ENCODE results near the gene VTA1.

The VTA1 gene

GRCh38 chr6:142213402-142213801 is 66.3 kb downstream of the VTA1 start:
- H3K36me3 ChIP-seq = peaks cover 29% of the 10 kb centered on the region
- no peak overlapping the region for H3K4me3 ChIP-seq (ENCODE audit: low read depth in 1 of 2, low read length in 1 of 2)
- no peaks in the 10 kb centered on the region for H3K9me3 ChIP-seq
- H3K4me1 ChIP-seq (ENCODE audit: control insufficient read depth in 1 of 2, insufficient read depth in 1 of 2, low read depth in 1 of 2, low read length in 1 of 2) = no peaks in the 10 kb centered on the region
- TF ChIP-seq CTCF (IDR thresholded peaks at IDR 0.05) = no peak
- no peaks in the 10 kb centered on the region for H3K27me3 ChIP-seq
- H3K27ac ChIP-seq = no peak overlapping the region

GRCh38 chr6:142218446-142218845 is 71.4 kb downstream of the VTA1 start:
- TF ChIP-seq CTCF (IDR thresholded peaks at IDR 0.05) = no peak
- Histone ChIP-seq H3K36me3 (peaks cover 38% of the 10 kb centered on the region), H3K27me3 (no peaks in the 10 kb centered on the region), H3K4me1 (ENCODE audit: control insufficient read depth in 1 of 2, insufficient read depth in 1 of 2, low read depth in 1 of 2, low read length in 1 of 2) (no peaks in the 10 kb centered on the region), H3K9me3 (no peaks in the 10 kb centered on the region), H3K27ac (no peak overlapping the region), H3K4me3 (ENCODE audit: low read depth in 1 of 2, low read length in 1 of 2) (no peak overlapping the region)

- no peak for TF ChIP-seq CTCF (IDR thresholded peaks at IDR 0.05)
Measured at GRCh38 chr6:142222022-142222421, 75.0 kb downstream of the VTA1 start.

GRCh38 chr6:142223938-142224337 is 76.9 kb downstream of the VTA1 start:
- TF ChIP-seq CTCF (IDR thresholded peaks at IDR 0.05) = no peak
- Histone ChIP-seq H3K36me3 (peaks cover 15% of the 10 kb centered on the region), H3K27ac (no peak overlapping the region), H3K4me3 (ENCODE audit: low read depth in 1 of 2, low read length in 1 of 2) (no peak overlapping the region), H3K4me1 (ENCODE audit: control insufficient read depth in 1 of 2, insufficient read depth in 1 of 2, low read depth in 1 of 2, low read length in 1 of 2) (no peaks in the 10 kb centered on the region), H3K9me3 (no peaks in the 10 kb centered on the region), H3K27me3 (no peaks in the 10 kb centered on the region)

More at GRCh38 chr6:142222022-142222421, 75.0 kb downstream of the VTA1 start:
- peaks cover 22% of the 10 kb centered on the region for H3K36me3 ChIP-seq
- H3K9me3 ChIP-seq = no peaks in the 10 kb centered on the region
- no peaks in the 10 kb centered on the region for H3K27me3 ChIP-seq
- H3K27ac ChIP-seq = no peak overlapping the region
- H3K4me1 ChIP-seq (ENCODE audit: control insufficient read depth in 1 of 2, insufficient read depth in 1 of 2, low read depth in 1 of 2, low read length in 1 of 2) = no peaks in the 10 kb centered on the region
- no peak overlapping the region for H3K4me3 ChIP-seq (ENCODE audit: low read depth in 1 of 2, low read length in 1 of 2)

- Histone ChIP-seq H3K4me3 (ENCODE audit: low read depth in 1 of 2, low read length in 1 of 2) (no peak overlapping the region), H3K27me3 (no peaks in the 10 kb centered on the region), H3K27ac (no peak overlapping the region), H3K36me3 (peaks cover 3% of the 10 kb centered on the region), H3K9me3 (no peaks in the 10 kb centered on the region), H3K4me1 (ENCODE audit: control insufficient read depth in 1 of 2, insufficient read depth in 1 of 2, low read depth in 1 of 2, low read length in 1 of 2) (no peaks in the 10 kb centered on the region)
- no peak for TF ChIP-seq CTCF (IDR thresholded peaks at IDR 0.05)
Measured at GRCh38 chr6:142225115-142225514, 78.1 kb downstream of the VTA1 start.

- Histone ChIP-seq H3K36me3 (no peaks in the 10 kb centered on the region), H3K27ac (no peak overlapping the region), H3K4me1 (ENCODE audit: control insufficient read depth in 1 of 2, insufficient read depth in 1 of 2, low read depth in 1 of 2, low read length in 1 of 2) (no peaks in the 10 kb centered on the region), H3K27me3 (no peaks in the 10 kb centered on the region), H3K9me3 (no peaks in the 10 kb centered on the region), H3K4me3 (ENCODE audit: low read depth in 1 of 2, low read length in 1 of 2) (no peak overlapping the region)
- no peak for TF ChIP-seq CTCF (IDR thresholded peaks at IDR 0.05)
Measured at GRCh38 chr6:142225552-142225951, 78.5 kb downstream of the VTA1 start.

Measured in neutrophil (primary cell).